H9 (cell line): Measurements from ENCODE around the gene ZMYND11. TPM values are rescaled to one million over a fixed set of nuclear protein-coding genes. Genes with fewer than 3 reads are reported as not detected.

Experiments used
- DNase-seq: peaks from one replicate; pipeline ENCODE4 v3.0.0-alpha.2; 2017
- H2AFZ ChIP-seq: one replicate; pipeline ENCODE4 v1.6.1; 2013; ENCODE audit warnings: mild to moderate bottlenecking, low read length, control low read depth, moderate library complexity
- H2AK5ac ChIP-seq: 2 replicates; pipeline ENCODE4 v1.6.1; 2013; ENCODE audit warnings: low read length, control low read depth, mixed read lengths; ENCODE audit not compliant: insufficient read length
- H2BK120ac ChIP-seq: one replicate; pipeline ENCODE4 v1.6.1; 2013; ENCODE audit warnings: low read depth, mild to moderate bottlenecking, low read length, control low read depth, inconsistent platforms; ENCODE audit not compliant: poor library complexity, severe bottlenecking
- H2BK12ac ChIP-seq: 2 replicates; pipeline ENCODE4 v1.6.1; 2013; ENCODE audit warnings: low read length, control low read depth, mixed read lengths, low read depth; ENCODE audit not compliant: insufficient read length
- H2BK15ac ChIP-seq: 2 replicates; pipeline ENCODE4 v1.6.1; 2013; ENCODE audit warnings: low read depth, low read length, control low read depth
- H2BK20ac ChIP-seq: one replicate; pipeline ENCODE4 v1.6.1; 2013; ENCODE audit warnings: low read depth, mild to moderate bottlenecking, low read length, control low read depth, inconsistent platforms; ENCODE audit not compliant: poor library complexity, severe bottlenecking
- H2BK5ac ChIP-seq: 2 replicates; pipeline ENCODE4 v1.6.1; 2013; ENCODE audit warnings: low read length, control low read depth, mixed read lengths; ENCODE audit not compliant: insufficient read length
- H3K14ac ChIP-seq: 2 replicates; pipeline ENCODE4 v1.6.1; 2013; ENCODE audit warnings: low read length, control low read depth; ENCODE audit not compliant: insufficient read depth
- H3K18ac ChIP-seq: 2 replicates; pipeline ENCODE4 v1.6.1; 2013; ENCODE audit warnings: low read depth, mild to moderate bottlenecking, mixed read lengths, low read length, control low read depth; ENCODE audit not compliant: insufficient read length
- H3K23ac ChIP-seq: 2 replicates; pipeline ENCODE4 v1.6.1; 2013; ENCODE audit warnings: low read length, control low read depth, mixed read lengths, low read depth; ENCODE audit not compliant: insufficient read length
- H3K23me2 ChIP-seq: 2 replicates; pipeline ENCODE4 v1.6.1; 2013; ENCODE audit warnings: low read depth, mild to moderate bottlenecking, mixed read lengths, low read length, control low read depth; ENCODE audit not compliant: insufficient read length, poor library complexity, severe bottlenecking
- H3K27ac ChIP-seq: 2 replicates; pipeline ENCODE4 v1.5.1; 2013; ENCODE audit warnings: low read length, control low read depth, mixed read lengths, low read depth; ENCODE audit not compliant: insufficient read length
- H3K27me3 ChIP-seq: 2 replicates; pipeline ENCODE4 v1.6.1; 2013; ENCODE audit warnings: low read length, control low read depth, inconsistent platforms; ENCODE audit not compliant: insufficient read depth
- H3K4ac ChIP-seq: 2 replicates; pipeline ENCODE4 v1.6.1; 2013; ENCODE audit warnings: low read depth, mild to moderate bottlenecking, control low read depth, inconsistent platforms, low read length, moderate library complexity
- H3K4me1 ChIP-seq: 2 replicates; pipeline ENCODE4 v1.6.1; 2013; ENCODE audit warnings: low read length, control low read depth, inconsistent platforms; ENCODE audit not compliant: insufficient read depth
- H3K4me2 ChIP-seq: 2 replicates; pipeline ENCODE4 v1.6.1; 2013; ENCODE audit warnings: low read length, control low read depth, mixed read lengths; ENCODE audit not compliant: insufficient read length, insufficient read depth
- H3K56ac ChIP-seq: 2 replicates; pipeline ENCODE4 v1.6.1; 2013; ENCODE audit warnings: low read depth, mild to moderate bottlenecking, mixed read lengths, low read length, control low read depth; ENCODE audit not compliant: insufficient read length
- H3K79me1 ChIP-seq: 2 replicates; pipeline ENCODE4 v1.6.1; 2013; ENCODE audit warnings: low read depth, mild to moderate bottlenecking, moderate library complexity, low read length, control low read depth, inconsistent platforms; ENCODE audit not compliant: insufficient read depth, poor library complexity, severe bottlenecking
- H3K79me2 ChIP-seq: 2 replicates; pipeline ENCODE4 v1.6.1; 2013; ENCODE audit warnings: low read length, control low read depth, inconsistent platforms; ENCODE audit not compliant: insufficient read depth
- H3K9ac ChIP-seq: 2 replicates; pipeline ENCODE4 v1.6.1; 2013; ENCODE audit warnings: low read length, control low read depth, mixed read lengths; ENCODE audit not compliant: insufficient read length; ENCODE audit errors: extremely low read depth
- H3K9me3 ChIP-seq: one replicate; pipeline ENCODE4 v1.6.1; 2013; ENCODE audit warnings: low read depth, low read length, inconsistent platforms; ENCODE audit not compliant: control insufficient read depth
- H3T11ph ChIP-seq: one replicate; pipeline ENCODE4 v1.6.1; 2013; ENCODE audit warnings: mild to moderate bottlenecking, low read length, control low read depth, inconsistent platforms
- H4K20me1 ChIP-seq: one replicate; pipeline ENCODE4 v1.6.1; 2013; ENCODE audit not compliant: control insufficient read depth, insufficient read length, insufficient read depth
- H4K5ac ChIP-seq: 2 replicates; pipeline ENCODE4 v1.6.1; 2013; ENCODE audit warnings: low read depth, mild to moderate bottlenecking, mixed read lengths, low read length, control low read depth; ENCODE audit not compliant: insufficient read length
- H4K8ac ChIP-seq: replicated peaks from 2 replicates; pipeline ENCODE4 v1.6.1; 2013; ENCODE audit warnings: low read length, control low read depth, mixed read lengths, low read depth; ENCODE audit not compliant: insufficient read length
- H4K91ac ChIP-seq: 2 replicates; pipeline ENCODE4 v1.6.1; 2013; ENCODE audit warnings: low read depth, mild to moderate bottlenecking, moderate library complexity, mixed read lengths, low read length, control low read depth; ENCODE audit not compliant: insufficient read length
- H3K27ac Mint-ChIP-seq, 3 experiments: 2 replicates in 2 of 3; 3 replicates in 1 of 3; pipeline ENCODE4 v1.8.0; 2020 to 2021; ENCODE audit warnings: mixed read lengths in 3 of 3, mild to moderate bottlenecking in 1 of 3, moderate library complexity in 1 of 3
- H3K27me3 Mint-ChIP-seq: 2 replicates; pipeline ENCODE4 v1.8.0; 2021; ENCODE audit warnings: low read depth, mild to moderate bottlenecking, moderate library complexity, mixed read lengths
- H3K36me3 Mint-ChIP-seq, 3 experiments: 2 replicates in 2 of 3; 3 replicates in 1 of 3; pipeline ENCODE4 v1.8.0; 2020 to 2021; ENCODE audit warnings: low read depth in 3 of 3, mixed read lengths in 3 of 3; ENCODE audit not compliant: insufficient read depth in 1 of 3
- H3K4me1 Mint-ChIP-seq, 2 experiments: 2 replicates each; pipeline ENCODE4 v1.8.0; 2020; ENCODE audit warnings: mixed read lengths in 2 of 2
- H3K4me3 Mint-ChIP-seq, 2 experiments: 2 replicates in 1 of 2; 3 replicates in 1 of 2; pipeline ENCODE4 v1.8.0; 2020 to 2021; ENCODE audit warnings: mild to moderate bottlenecking in 2 of 2, mixed read lengths in 2 of 2, moderate library complexity in 1 of 2
- H3K9me3 Mint-ChIP-seq, 2 experiments: 2 replicates in 1 of 2; 3 replicates in 1 of 2; pipeline ENCODE4 v1.8.0; 2020; ENCODE audit warnings: mild to moderate bottlenecking in 2 of 2, mixed read lengths in 2 of 2, moderate library complexity in 1 of 2
- CTCF ChIP-seq: fragments of 200-600 bp; sonication (generic); conservative IDR thresholded peaks from 3 replicates; pipeline ENCODE4 v1.8.0; 2021; ENCODE audit warnings: antibody characterized with exemption, mild to moderate bottlenecking
- WGBS: extraction: QIAGEN DNeasy Blood & Tissue Kit; methylation state at CpG from one replicate; pipeline ENCODE4 v1.1.7; 2013; ENCODE audit warnings: missing lambda C conversion rate, low lambda C conversion rate, mixed read lengths; ENCODE audit not compliant: insufficient read length; ENCODE audit errors: extremely low coverage; 5-methylcytosine and 5-hydroxymethylcytosine counted together
- total RNA-seq: library from RNA; stranded (reverse); gene quantifications from 2 replicates; pipeline ENCODE4 v1.2.1, GENCODE V29; 2021

ZMYND11 gene
- total RNA-seq, 1 experiment from 2014 or later, result 33.7 TPM

GRCh38 chr10:173741-174140 is 38.5 kb downstream of the ZMYND11 start:
- Histone ChIP-seq H3K9ac (no peak overlapping the region), H3K27me3 (no peaks in the 10 kb centered on the region), H3K23me2 (no peaks in the 10 kb centered on the region), H3K79me1 (no peaks in the 10 kb centered on the region), H3K4me2 (no peak overlapping the region), H3T11ph (no peak overlapping the region), H2BK120ac (no peak overlapping the region), H3K23ac (no peak overlapping the region), H2BK15ac (no peak overlapping the region), H3K79me2 (no peaks in the 10 kb centered on the region), H3K14ac (no peak overlapping the region), H4K91ac (no peak overlapping the region), H3K18ac (no peak overlapping the region), H3K27ac (no peak overlapping the region), H3K56ac (no peak overlapping the region), H3K9me3 (no peaks in the 10 kb centered on the region), H2AFZ (no peak overlapping the region), H4K8ac (no peak overlapping the region), H4K20me1 (no peaks in the 10 kb centered on the region), H3K4me1 (no peaks in the 10 kb centered on the region), H2BK20ac (no peak overlapping the region), H2BK12ac (no peak overlapping the region), H3K4ac (no peak overlapping the region), H2BK5ac (no peak overlapping the region), H4K5ac (no peak overlapping the region), H2AK5ac (no peak overlapping the region)
- no CpG with 5 or more reads among the region's 4 CpGs for WGBS
- DNase-seq, result no peak
- no peaks in the 10 kb centered on the region for H3K27me3 Mint-ChIP-seq
- TF ChIP-seq CTCF, result no peak
- peaks cover 0 to 8% (median 6%) of the 10 kb centered on the region in 3 experiments; a peak in 3 of 7 replicates for H3K36me3 Mint-ChIP-seq
- H3K9me3 Mint-ChIP-seq, result peaks cover 0 to 4% of the 10 kb centered on the region in 2 experiments; a peak in 3 of 5 replicates
- peaks cover under 1 to 2% of the 10 kb centered on the region in 2 experiments; a peak in 2 of 4 replicates for H3K4me1 Mint-ChIP-seq
- no peak overlapping the region for H3K27ac Mint-ChIP-seq
- no peak overlapping the region for H3K4me3 Mint-ChIP-seq
